ENCODE results near the gene NRG4. TPM values are rescaled to one million over a fixed set of nuclear protein-coding genes. Genes with fewer than 3 reads are reported as not detected.
A peak's percentile ranks its signal among the peaks of the same experiment; 100 is the strongest.
"Not testable (repeated sequence)": the region's sequence is repeated elsewhere in the genome, so short reads cannot be mapped to it uniquely, and the experiment has no call there.

The NRG4 gene
- total RNA-seq, 1 donor: not detected

- DNase-seq (ENCODE audit: low read depth): no peak
- no peak overlapping the region for H3K4me3 ChIP-seq (ENCODE audit: low read depth, low read length)
- no peak for TF ChIP-seq CTCF (IDR thresholded peaks at IDR 0.05; ENCODE audit: insufficient read depth, low read length)
Measured at GRCh38 chr15:76032046-76032445, 19.8 kb upstream of the NRG4 start.

- TF ChIP-seq CTCF (IDR thresholded peaks at IDR 0.05; ENCODE audit: insufficient read depth, low read length): no peak
- no peak for DNase-seq (ENCODE audit: low read depth)
Measured at GRCh38 chr15:76024021-76024768, 12.0 kb upstream of the NRG4 start.

GRCh38 chr15:76013470-76013869 is 1.2 kb upstream of the NRG4 start:
- H3K4me3 ChIP-seq (ENCODE audit: low read depth, low read length): not testable (repeated sequence)

More at GRCh38 chr15:76024021-76024768, 12.0 kb upstream of the NRG4 start:
- H3K4me3 ChIP-seq (ENCODE audit: low read depth, low read length): no peak overlapping the region

GRCh38 chr15:76010613-76011012 is 1.6 kb downstream of the NRG4 start:
- DNase-seq (ENCODE audit: low read depth): peak; percentile 13
- no peak for TF ChIP-seq CTCF (IDR thresholded peaks at IDR 0.05; ENCODE audit: insufficient read depth, low read length)
- no peak overlapping the region for H3K4me3 ChIP-seq (ENCODE audit: low read depth, low read length)

More at GRCh38 chr15:76013470-76013869, 1.2 kb upstream of the NRG4 start:
- not testable (repeated sequence) for DNase-seq (ENCODE audit: low read depth)

- TF ChIP-seq CTCF (IDR thresholded peaks at IDR 0.05; ENCODE audit: insufficient read depth, low read length): no peak
- H3K4me3 ChIP-seq (ENCODE audit: low read depth, low read length): no peak overlapping the region
- peak; percentile 35 for DNase-seq (ENCODE audit: low read depth)
Measured at GRCh38 chr15:76006136-76006778, 6.0 kb downstream of the NRG4 start.

GRCh38 chr15:76003364-76003763 is 8.9 kb downstream of the NRG4 start:
- no peak overlapping the region for H3K4me3 ChIP-seq (ENCODE audit: low read depth, low read length)
- no peak for TF ChIP-seq CTCF (IDR thresholded peaks at IDR 0.05; ENCODE audit: insufficient read depth, low read length)
- DNase-seq (ENCODE audit: low read depth): no peak

- no peak for TF ChIP-seq CTCF (IDR thresholded peaks at IDR 0.05; ENCODE audit: insufficient read depth, low read length)
- no peak overlapping the region for H3K4me3 ChIP-seq (ENCODE audit: low read depth, low read length)
- no peak for DNase-seq (ENCODE audit: low read depth)
Measured at GRCh38 chr15:75995611-75996010, 16.6 kb downstream of the NRG4 start.
